Small intestine (tissue), 7 donors: ENCODE measurements around the gene NRCAM. TPM values are rescaled to one million over a fixed set of nuclear protein-coding genes. Genes with fewer than 3 reads are reported as not detected.
A peak's percentile ranks its signal among the peaks of the same experiment; 100 is the strongest.

Source experiments
- DNase-seq, 2 donors: peaks; one replicate each; pipeline versions ENCODE4 v3.0.0 to v3.0.0-alpha.2; 2013
- FAIRE-seq: peaks from 2 replicates; lab custom pipeline; 2012; peaks lifted over from hg19 to GRCh38; lab: Jason Lieb, UNC
- H3K27ac ChIP-seq, 3 donors: one replicate each; pipeline ENCODE4 v1.5.1; 2013; ENCODE audit warnings: low read length in 2 of 3, mild to moderate bottlenecking in 2 of 3, control low read depth in 1 of 3, inconsistent platforms in 1 of 3, low read depth in 1 of 3, moderate library complexity in 1 of 3
- H3K27me3 ChIP-seq, 3 donors: one replicate each; pipeline ENCODE4 v1.6.1; 2013; ENCODE audit warnings: low read length in 3 of 3, inconsistent platforms in 1 of 3; ENCODE audit not compliant: control insufficient read depth in 3 of 3, insufficient read depth in 3 of 3
- H3K36me3 ChIP-seq, 3 donors: one replicate each; pipeline ENCODE4 v1.6.1; 2013; ENCODE audit warnings: low read length in 3 of 3, inconsistent platforms in 1 of 3, low read depth in 1 of 3, mild to moderate bottlenecking in 1 of 3, moderate library complexity in 1 of 3; ENCODE audit not compliant: control insufficient read depth in 3 of 3, insufficient read depth in 2 of 3
- H3K4me1 ChIP-seq, 3 donors: one replicate each; pipeline ENCODE4 v1.6.1; 2013; ENCODE audit warnings: low read length in 2 of 3, inconsistent platforms in 1 of 3, low read depth in 1 of 3, mild to moderate bottlenecking in 1 of 3, moderate library complexity in 1 of 3; ENCODE audit not compliant: control insufficient read depth in 3 of 3, insufficient read depth in 2 of 3
- H3K4me3 ChIP-seq, 3 donors: one replicate each; pipeline ENCODE4 v1.5.1; 2013; ENCODE audit warnings: low read length in 3 of 3, control low read depth in 1 of 3, inconsistent platforms in 1 of 3, low read depth in 1 of 3, mild to moderate bottlenecking in 1 of 3, moderate library complexity in 1 of 3
- H3K9me3 ChIP-seq, 2 donors: one replicate each; pipeline ENCODE4 v1.6.1; 2013; ENCODE audit warnings: low read depth in 1 of 2, low read length in 1 of 2; ENCODE audit not compliant: control insufficient read depth in 2 of 2, insufficient read depth in 1 of 2
- WGBS, 3 donors: extraction: QIAGEN DNeasy Blood & Tissue Kit; methylation state at CpG; one replicate each; pipeline ENCODE4 v1.1.7; 2013; 5-methylcytosine and 5-hydroxymethylcytosine counted together
- polyA plus RNA-seq, 4 donors: library from polyadenylated mRNA; stranded (reverse) in 3 of 4; unstranded in 1 of 4; fragments of 200-250 nt in 3 of 4; fragments of 120-200 nt in 1 of 4; gene quantifications; one replicate each; pipeline versions ENCODE4 v1.2.1 to v1.2.3, GENCODE V29; 2013
- donor health status: healthy with polysubstance abuse.
- donor health status: control.
- donor health status: control.
- donor health status: Bipolar disorder and iron deficiency.
- donor health status: healthy.

The NRCAM gene
- polyA plus RNA-seq, 4 donors: 0.27 to 6.8 (median 1.4) TPM

DNA sequence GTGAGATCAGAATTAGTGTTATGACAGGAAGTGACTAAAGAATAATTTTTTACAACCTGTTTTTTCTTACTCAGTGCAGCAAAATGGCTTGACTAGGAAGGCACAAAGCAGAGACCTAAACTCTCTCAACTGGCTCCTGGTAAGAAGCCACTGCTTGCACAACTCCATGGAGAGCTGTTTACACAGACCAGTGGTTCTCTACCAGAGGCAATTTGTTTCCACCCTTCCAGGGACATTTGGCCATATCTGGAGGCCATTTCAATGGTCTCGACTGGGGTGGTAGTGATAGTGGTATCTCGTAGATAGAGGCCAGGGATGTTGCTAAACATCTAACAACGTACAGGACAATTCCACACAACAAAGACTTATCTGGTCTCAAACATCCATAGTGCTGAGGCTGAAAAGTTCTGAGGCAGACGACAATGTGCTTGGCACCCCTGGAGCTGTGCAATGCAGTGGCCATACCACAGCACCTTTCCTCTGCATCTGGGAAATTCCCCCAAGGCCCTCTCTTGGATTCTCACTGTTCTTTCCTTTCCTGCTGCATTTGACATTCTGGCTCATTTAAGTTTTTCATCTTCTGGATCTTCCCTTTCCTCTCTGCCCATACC lies 220.7 kb downstream of the NRCAM start:
- no peak for FAIRE-seq
- DNase-seq: peak in 1 of 2 donors; percentile 49
- Histone ChIP-seq H3K27me3 (no peaks in the 10 kb centered on the region), H3K4me1 (peaks cover 0 to 20% (median 7%) of the 10 kb centered on the region in 3 donors), H3K27ac (peak overlapping the region; percentile 15 to 32 (median 20)), H3K36me3 (no peaks in the 10 kb centered on the region), H3K4me3 (no peak overlapping the region), H3K9me3 (no peaks in the 10 kb centered on the region)
- 59 to 68% (median 64%) methylated on average over 4 of the region's 4 CpGs for WGBS, 3 donors

DNA sequence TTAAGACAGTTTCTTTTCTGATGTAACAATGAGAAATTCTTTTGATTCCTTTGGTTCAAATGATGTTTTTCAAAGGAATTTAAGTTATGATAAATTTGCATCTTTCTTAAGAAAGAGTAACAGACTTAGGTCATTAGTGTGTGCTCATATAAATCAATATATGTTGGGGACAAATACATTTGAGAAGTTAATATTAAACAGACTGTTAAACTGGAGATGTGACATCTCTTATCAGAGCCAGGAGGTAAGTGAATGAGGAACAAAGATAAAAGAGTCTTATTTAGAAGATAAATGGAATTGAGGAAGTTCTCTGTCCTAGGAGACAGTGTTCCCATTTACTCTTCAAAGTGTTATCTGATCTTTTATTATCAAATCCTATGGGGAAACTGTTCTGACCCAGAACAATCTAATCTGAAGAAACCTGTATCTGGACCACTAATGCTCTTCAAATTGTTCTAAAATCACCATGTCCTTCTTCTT lies 221.2 kb downstream of the NRCAM start:
- Histone ChIP-seq H3K4me1 (peaks cover 0 to 20% (median 7%) of the 10 kb centered on the region in 3 donors), H3K27me3 (no peaks in the 10 kb centered on the region), H3K36me3 (no peaks in the 10 kb centered on the region), H3K4me3 (no peak overlapping the region), H3K9me3 (no peaks in the 10 kb centered on the region), H3K27ac (peak overlapping the region in 1 of 3 donors; percentile 15)
- FAIRE-seq (peak; percentile 89), DNase-seq (peak in 1 of 2 donors; percentile 22)

DNA sequence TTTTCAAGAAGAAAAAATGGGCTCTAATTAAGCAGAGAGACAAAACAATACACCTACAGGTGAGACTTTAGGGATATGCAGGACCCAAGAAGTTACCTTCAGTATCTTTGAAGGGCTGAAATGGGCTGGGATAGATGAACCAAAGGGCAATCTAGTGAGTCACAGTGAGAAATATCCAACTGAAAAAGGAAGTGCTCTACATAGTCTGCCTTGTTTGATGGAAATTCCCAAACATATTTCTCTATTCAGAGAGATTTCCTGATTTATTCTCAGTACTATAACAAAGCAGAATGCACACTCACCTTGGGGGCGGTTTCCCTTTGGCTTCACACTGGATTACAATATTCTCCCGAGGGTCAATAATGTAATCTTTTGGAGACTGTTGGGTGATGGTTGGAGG lies 222.0 kb downstream of the NRCAM start:
- H3K4me3 ChIP-seq: no peak overlapping the region
- H3K4me1 ChIP-seq: peaks cover 0 to 20% (median 7%) of the 10 kb centered on the region in 3 donors
- FAIRE-seq: no peak
- no peaks in the 10 kb centered on the region for H3K9me3 ChIP-seq
- H3K36me3 ChIP-seq: no peaks in the 10 kb centered on the region
- 74 to 78% (median 76%) methylated on average over 2 of the region's 2 CpGs for WGBS, 3 donors
- H3K27me3 ChIP-seq: no peaks in the 10 kb centered on the region
- no peak overlapping the region for H3K27ac ChIP-seq
- peak in 1 of 2 donors; percentile 29 for DNase-seq

DNA sequence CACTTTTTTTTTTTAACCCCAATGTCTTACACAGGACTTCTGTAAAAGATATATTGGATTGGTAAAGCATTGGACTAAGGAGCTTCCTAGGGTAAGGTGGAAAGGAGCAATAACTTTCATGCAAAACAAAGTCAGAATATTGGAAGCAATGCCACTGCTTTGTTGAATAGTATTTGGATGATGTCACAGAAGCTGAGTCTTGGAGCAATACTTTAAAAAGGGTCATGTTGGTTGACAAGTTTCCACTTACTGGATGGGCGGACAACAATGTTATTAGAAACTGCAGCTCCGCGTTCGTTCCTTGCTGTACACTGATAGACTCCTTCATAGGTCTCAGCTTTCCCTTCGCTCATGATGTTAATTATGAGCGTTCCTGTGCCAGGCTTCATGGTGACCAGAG lies 224.2 kb downstream of the NRCAM start:
- no peak for FAIRE-seq
- 84 to 90% (median 89%) methylated on average over 6 of the region's 6 CpGs for WGBS, 3 donors

DNA sequence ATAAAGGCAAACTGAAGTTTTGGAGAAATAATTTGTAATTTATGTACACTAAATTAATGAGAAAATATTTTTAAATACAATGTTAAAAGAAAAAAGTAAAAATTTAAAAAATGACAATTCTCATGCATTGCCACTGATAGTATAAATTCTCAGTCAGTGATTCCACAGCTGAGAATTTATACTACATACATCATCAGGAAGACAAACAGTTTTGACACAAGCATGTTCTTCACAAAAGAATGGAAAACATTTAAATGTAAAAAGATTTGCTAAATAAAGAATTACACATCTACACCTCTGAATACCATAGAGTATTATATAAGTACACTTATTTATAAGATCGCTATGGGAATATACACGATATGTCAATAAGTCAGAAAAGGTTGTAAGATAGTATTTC lies 225.0 kb downstream of the NRCAM start:
- H3K27me3 ChIP-seq: no peaks in the 10 kb centered on the region
- WGBS, 3 donors: 91 to 95% (median 92%) methylated on average over 2 of the region's 2 CpGs
- no peak for FAIRE-seq

More for the DNA sequence above, 224.2 kb downstream of the NRCAM start:
- H3K36me3 ChIP-seq: no peaks in the 10 kb centered on the region
- no peak overlapping the region for H3K27ac ChIP-seq
- no peak for DNase-seq
- H3K9me3 ChIP-seq: no peaks in the 10 kb centered on the region
- no peak overlapping the region for H3K4me3 ChIP-seq
- no peaks in the 10 kb centered on the region for H3K27me3 ChIP-seq
- H3K4me1 ChIP-seq: peaks cover 0 to 18% (median 7%) of the 10 kb centered on the region in 3 donors

DNA sequence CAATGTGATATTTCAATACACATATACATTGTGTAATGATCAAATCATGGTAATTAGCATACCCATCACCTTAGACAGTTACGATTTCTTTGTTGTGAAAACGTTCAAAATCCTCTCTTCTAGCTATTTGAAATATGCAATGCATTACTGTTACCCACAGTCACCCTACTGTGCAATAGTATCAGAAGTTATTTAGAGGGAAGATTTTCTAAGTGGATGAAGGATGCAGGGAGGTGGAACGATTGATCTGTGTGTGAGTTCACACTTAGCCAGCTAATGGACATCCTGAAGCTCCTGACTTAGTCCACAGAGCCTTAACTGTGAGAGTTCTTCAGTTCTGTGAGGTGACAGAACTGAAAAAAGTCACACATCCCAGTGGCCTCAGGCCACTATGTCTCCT lies 228.9 kb downstream of the NRCAM start:
- Histone ChIP-seq H3K27ac (no peak overlapping the region), H3K4me1 (no peaks in the 10 kb centered on the region), H3K36me3 (no peaks in the 10 kb centered on the region), H3K4me3 (no peak overlapping the region), H3K27me3 (no peaks in the 10 kb centered on the region), H3K9me3 (no peaks in the 10 kb centered on the region)
- no peak for DNase-seq
- WGBS, 3 donors: 59 to 72% (median 70%) methylated on average over 3 of the region's 3 CpGs
- no peak for FAIRE-seq

More for the DNA sequence above, 225.0 kb downstream of the NRCAM start:
- Histone ChIP-seq H3K4me1 (peaks cover 0 to 14% (median 7%) of the 10 kb centered on the region in 3 donors), H3K36me3 (no peaks in the 10 kb centered on the region), H3K4me3 (no peak overlapping the region), H3K27ac (no peak overlapping the region), H3K9me3 (no peaks in the 10 kb centered on the region)
- DNase-seq: no peak

DNA sequence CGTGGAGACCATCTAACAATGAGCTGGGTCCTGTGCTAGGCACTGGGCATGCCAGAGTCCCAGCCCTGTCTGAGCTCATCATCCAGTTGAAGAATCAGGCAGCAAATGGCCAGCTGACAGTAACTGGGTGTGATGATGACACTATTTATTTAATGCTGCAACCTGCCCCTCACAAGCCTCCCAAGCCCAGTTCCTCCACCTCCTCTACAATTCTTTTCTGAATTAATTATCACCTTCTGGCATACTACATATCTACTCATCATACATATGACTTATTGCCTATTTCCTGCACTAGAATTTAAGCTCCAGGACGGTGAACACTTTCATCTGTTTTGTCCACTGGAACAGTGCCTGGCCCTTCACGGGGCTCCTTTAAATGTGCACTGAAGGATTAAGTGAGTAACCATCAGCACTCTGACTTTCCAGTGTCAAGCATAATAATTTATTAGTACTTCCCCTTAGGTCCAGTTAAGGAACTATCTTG lies 229.4 kb downstream of the NRCAM start:
- DNase-seq (no peak), FAIRE-seq (no peak)
- Histone ChIP-seq H3K4me1 (no peaks in the 10 kb centered on the region), H3K4me3 (no peak overlapping the region), H3K27me3 (no peaks in the 10 kb centered on the region), H3K36me3 (no peaks in the 10 kb centered on the region), H3K9me3 (no peaks in the 10 kb centered on the region), H3K27ac (no peak overlapping the region)
- WGBS, 3 donors: 45 to 57% (median 55%) methylated on average over 3 of the region's 3 CpGs

DNA sequence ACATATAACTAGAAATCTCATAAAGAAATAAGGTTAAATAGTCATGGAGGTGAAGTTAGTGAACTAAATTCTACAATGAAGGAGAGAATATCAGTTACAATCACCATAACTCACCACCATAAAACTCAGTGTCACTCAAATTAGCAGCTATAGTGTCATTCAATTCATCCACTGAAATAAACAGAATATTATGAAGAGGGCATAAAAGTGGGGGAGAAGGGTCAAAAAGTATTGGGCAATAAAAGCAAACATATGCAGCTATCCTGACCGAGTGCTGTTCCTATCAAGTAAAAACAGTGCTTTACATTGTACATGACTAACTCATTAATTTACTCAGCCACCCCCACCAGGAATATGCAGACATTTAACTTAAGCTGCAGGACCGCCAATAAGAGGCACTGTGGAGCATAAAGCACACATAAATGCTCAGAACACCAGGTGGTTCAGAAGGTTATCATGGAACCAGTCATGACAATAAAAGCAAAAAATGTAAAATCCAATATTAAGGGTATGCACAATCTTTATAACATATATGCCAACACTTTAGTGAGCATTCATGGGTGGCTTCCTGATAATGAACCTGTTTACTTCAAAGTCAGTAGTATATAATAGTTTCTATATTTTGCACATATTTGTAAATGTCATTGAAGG lies 230.6 kb downstream of the NRCAM start:
- no peak overlapping the region for H3K27ac ChIP-seq
- H3K4me1 ChIP-seq: no peaks in the 10 kb centered on the region
- no peaks in the 10 kb centered on the region for H3K36me3 ChIP-seq
- H3K27me3 ChIP-seq: no peaks in the 10 kb centered on the region
- DNase-seq (no peak), FAIRE-seq (no peak)
- no peak overlapping the region for H3K4me3 ChIP-seq
- no peaks in the 10 kb centered on the region for H3K9me3 ChIP-seq
- 68 to 71% (median 70%) methylated on average over 2 of the region's 2 CpGs for WGBS, 3 donors
